ENCODE data around the gene SLIT3.

The SLIT3 gene

DNA sequence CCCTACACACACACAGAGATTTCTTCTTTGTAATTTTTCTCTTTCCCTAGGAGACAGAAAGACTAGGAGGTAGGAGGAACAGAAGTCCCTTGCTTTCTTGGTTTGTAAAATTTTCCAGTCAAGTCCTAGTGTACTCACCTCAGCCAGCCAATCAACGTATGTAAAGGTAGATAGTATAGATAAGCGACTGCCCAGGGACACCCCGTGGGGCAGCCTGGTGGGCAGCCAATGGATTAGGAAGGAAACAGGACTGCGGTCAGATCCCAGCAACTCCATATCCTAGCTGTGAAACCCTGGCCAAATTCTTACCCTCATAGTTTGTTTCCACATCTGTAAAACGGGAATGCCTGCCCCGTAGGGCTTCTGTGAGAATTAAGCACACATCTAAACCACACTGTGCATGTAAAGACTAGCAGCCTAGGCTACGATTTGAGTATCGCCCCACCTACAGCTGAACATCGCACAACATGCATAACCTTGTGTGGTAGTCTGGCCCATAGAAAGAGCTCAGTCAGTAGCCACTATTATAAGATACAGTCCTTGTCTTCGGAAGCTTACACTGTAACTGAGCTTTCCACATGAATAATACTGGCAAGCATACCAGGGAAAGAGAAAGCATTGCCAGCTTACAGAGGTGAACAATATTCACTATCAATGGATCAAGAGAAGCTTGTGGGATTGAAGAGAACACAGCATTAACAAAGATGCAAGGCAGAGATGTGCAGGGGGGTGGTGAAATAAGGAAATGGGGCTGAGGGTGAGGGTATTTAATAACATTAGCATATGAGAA is 368.3 kb downstream of the SLIT3 start:
- no peak overlapping the region for H3K9ac ChIP-seq
- H4K20me1 ChIP-seq (ENCODE audit: insufficient read depth), result no peaks in the 10 kb centered on the region
- H3K4me1 ChIP-seq (ENCODE audit: low read depth, poor library complexity, severe bottlenecking), result no peaks in the 10 kb centered on the region

DNA sequence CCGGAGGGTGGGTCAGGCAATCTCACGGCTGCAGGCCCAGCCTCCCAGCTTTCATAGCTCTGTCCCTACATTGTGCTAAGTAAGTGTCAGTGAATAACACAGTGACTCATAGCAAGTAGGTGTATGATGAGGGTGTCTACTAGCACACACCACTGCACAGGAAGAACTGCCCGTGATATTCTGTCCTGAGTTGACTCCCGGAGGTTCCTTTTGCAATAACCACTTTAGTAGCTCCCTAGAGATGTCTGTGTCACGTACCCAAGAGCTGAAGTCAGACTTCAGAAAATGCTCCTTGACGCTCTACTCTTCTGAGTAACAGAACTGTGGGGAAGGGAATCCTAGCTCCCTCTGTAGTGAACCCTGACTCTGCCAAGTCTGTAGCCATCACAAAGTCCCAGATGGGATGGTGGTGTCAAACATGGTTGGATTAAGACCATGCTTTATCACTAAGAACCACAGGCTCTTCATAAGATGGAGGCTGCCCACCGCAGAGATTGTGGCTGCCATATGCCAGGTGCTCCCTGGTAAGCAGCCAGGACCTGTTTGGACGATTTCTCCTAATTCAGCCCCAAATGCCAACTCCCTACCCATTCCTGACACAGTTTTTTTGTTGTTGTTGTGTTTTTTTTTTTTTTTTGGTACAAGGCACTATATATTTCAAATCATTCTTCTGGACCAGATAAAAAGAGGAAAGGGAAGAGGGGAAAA is 369.1 kb downstream of the SLIT3 start:
- Histone ChIP-seq H3K4me2 (no peak overlapping the region), H3K79me2 (ENCODE audit: insufficient read depth, low read depth) (no peaks in the 10 kb centered on the region), H3K9ac (no peak overlapping the region), H3K27me3 (ENCODE audit: insufficient read depth, low read depth) (no peaks in the 10 kb centered on the region), H4K20me1 (ENCODE audit: insufficient read depth) (no peaks in the 10 kb centered on the region), H3K4me3 (IDR thresholded peaks at IDR 0.05; ENCODE audit: insufficient read depth, low read depth, low read length) (no peak overlapping the region), H3K27ac (no peak overlapping the region), H3K36me3 (ENCODE audit: insufficient read depth) (no peaks in the 10 kb centered on the region), H3K4me1 (ENCODE audit: low read depth, poor library complexity, severe bottlenecking) (no peaks in the 10 kb centered on the region), H2AFZ (ENCODE audit: low read depth) (no peak overlapping the region)
- TF ChIP-seq, protein P1, sequence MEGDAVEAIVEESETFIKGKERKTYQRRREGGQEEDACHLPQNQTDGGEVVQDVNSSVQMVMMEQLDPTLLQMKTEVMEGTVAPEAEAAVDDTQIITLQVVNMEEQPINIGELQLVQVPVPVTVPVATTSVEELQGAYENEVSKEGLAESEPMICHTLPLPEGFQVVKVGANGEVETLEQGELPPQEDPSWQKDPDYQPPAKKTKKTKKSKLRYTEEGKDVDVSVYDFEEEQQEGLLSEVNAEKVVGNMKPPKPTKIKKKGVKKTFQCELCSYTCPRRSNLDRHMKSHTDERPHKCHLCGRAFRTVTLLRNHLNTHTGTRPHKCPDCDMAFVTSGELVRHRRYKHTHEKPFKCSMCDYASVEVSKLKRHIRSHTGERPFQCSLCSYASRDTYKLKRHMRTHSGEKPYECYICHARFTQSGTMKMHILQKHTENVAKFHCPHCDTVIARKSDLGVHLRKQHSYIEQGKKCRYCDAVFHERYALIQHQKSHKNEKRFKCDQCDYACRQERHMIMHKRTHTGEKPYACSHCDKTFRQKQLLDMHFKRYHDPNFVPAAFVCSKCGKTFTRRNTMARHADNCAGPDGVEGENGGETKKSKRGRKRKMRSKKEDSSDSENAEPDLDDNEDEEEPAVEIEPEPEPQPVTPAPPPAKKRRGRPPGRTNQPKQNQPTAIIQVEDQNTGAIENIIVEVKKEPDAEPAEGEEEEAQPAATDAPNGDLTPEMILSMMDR (conservative IDR thresholded peaks at IDR 0.05; ENCODE audit: low read depth, low read length), result no peak

More for the DNA sequence above, 368.3 kb downstream of the SLIT3 start:
- H3K27me3 ChIP-seq (ENCODE audit: insufficient read depth, low read depth), result no peaks in the 10 kb centered on the region
- H3K27ac ChIP-seq, result no peak overlapping the region
- no peak overlapping the region for H2AFZ ChIP-seq (ENCODE audit: low read depth)
- no peak overlapping the region for H3K4me2 ChIP-seq
- no peak overlapping the region for H3K4me3 ChIP-seq (IDR thresholded peaks at IDR 0.05; ENCODE audit: insufficient read depth, low read depth, low read length)
- TF ChIP-seq, protein P1 (conservative IDR thresholded peaks at IDR 0.05; ENCODE audit: low read depth, low read length), result no peak
- no peaks in the 10 kb centered on the region for H3K79me2 ChIP-seq (ENCODE audit: insufficient read depth, low read depth)
- no peaks in the 10 kb centered on the region for H3K36me3 ChIP-seq (ENCODE audit: insufficient read depth)

DNA sequence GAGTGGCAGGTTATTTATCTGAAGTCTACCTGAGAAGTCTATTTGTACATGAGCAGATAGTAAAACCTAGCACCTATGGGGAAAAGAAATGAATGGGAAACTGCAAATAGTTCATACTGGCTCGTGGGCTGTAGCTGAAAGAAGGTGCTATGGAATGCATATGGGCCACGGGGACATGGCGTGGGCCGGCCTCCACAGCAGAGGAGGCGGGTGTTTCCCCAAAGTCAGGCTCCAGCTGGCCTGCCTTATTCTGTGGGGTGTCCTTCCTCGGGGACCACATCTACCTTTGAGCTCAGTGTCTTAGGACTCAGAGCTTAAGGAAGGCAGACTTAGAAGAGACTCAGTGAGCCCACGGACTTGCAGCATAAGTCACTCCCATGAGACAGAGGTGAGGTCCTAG is 371.3 kb downstream of the SLIT3 start:
- Histone ChIP-seq H3K4me2 (no peak overlapping the region), H3K4me3 (IDR thresholded peaks at IDR 0.05; ENCODE audit: insufficient read depth, low read depth, low read length) (no peak overlapping the region), H3K79me2 (ENCODE audit: insufficient read depth, low read depth) (no peaks in the 10 kb centered on the region), H3K27me3 (ENCODE audit: insufficient read depth, low read depth) (no peaks in the 10 kb centered on the region), H4K20me1 (ENCODE audit: insufficient read depth) (no peaks in the 10 kb centered on the region), H3K9ac (no peak overlapping the region), H3K27ac (no peak overlapping the region), H2AFZ (ENCODE audit: low read depth) (no peak overlapping the region), H3K36me3 (ENCODE audit: insufficient read depth) (no peaks in the 10 kb centered on the region), H3K4me1 (ENCODE audit: low read depth, poor library complexity, severe bottlenecking) (no peaks in the 10 kb centered on the region)
- TF ChIP-seq, protein P1 (conservative IDR thresholded peaks at IDR 0.05; ENCODE audit: low read depth, low read length), result no peak

DNA sequence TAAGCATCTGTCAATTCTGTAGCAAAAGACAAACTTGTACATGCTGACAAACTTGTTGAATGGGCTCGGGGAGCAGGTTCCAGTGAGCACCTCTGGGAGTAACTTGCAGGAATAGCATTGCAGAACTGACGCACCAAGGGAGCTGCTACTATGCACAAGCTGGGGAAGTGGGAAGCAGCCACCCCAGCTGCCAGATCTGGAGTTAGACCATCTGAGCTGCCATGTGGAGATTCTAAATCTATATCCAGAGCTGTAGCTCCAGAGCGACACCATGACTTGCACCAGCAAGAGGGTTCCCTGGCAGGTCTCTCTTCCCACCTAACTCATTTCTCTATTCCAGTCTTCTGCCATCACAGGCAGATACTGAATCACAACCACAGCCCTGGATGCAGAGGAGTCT is 375.8 kb downstream of the SLIT3 start:
- TF ChIP-seq, protein P1 (conservative IDR thresholded peaks at IDR 0.05; ENCODE audit: low read depth, low read length), result no peak
- Histone ChIP-seq H3K27ac (no peak overlapping the region), H3K27me3 (ENCODE audit: insufficient read depth, low read depth) (no peaks in the 10 kb centered on the region), H4K20me1 (ENCODE audit: insufficient read depth) (no peaks in the 10 kb centered on the region), H3K36me3 (ENCODE audit: insufficient read depth) (no peaks in the 10 kb centered on the region), H3K4me3 (IDR thresholded peaks at IDR 0.05; ENCODE audit: insufficient read depth, low read depth, low read length) (no peak overlapping the region), H3K4me1 (ENCODE audit: low read depth, poor library complexity, severe bottlenecking) (no peaks in the 10 kb centered on the region), H3K4me2 (no peak overlapping the region), H2AFZ (ENCODE audit: low read depth) (no peak overlapping the region), H3K9ac (no peak overlapping the region), H3K79me2 (ENCODE audit: insufficient read depth, low read depth) (no peaks in the 10 kb centered on the region)
